Measurements from ENCODE around the gene POU2AF1.

Gene POU2AF1, protein sequence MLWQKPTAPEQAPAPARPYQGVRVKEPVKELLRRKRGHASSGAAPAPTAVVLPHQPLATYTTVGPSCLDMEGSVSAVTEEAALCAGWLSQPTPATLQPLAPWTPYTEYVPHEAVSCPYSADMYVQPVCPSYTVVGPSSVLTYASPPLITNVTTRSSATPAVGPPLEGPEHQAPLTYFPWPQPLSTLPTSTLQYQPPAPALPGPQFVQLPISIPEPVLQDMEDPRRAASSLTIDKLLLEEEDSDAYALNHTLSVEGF

DNA sequence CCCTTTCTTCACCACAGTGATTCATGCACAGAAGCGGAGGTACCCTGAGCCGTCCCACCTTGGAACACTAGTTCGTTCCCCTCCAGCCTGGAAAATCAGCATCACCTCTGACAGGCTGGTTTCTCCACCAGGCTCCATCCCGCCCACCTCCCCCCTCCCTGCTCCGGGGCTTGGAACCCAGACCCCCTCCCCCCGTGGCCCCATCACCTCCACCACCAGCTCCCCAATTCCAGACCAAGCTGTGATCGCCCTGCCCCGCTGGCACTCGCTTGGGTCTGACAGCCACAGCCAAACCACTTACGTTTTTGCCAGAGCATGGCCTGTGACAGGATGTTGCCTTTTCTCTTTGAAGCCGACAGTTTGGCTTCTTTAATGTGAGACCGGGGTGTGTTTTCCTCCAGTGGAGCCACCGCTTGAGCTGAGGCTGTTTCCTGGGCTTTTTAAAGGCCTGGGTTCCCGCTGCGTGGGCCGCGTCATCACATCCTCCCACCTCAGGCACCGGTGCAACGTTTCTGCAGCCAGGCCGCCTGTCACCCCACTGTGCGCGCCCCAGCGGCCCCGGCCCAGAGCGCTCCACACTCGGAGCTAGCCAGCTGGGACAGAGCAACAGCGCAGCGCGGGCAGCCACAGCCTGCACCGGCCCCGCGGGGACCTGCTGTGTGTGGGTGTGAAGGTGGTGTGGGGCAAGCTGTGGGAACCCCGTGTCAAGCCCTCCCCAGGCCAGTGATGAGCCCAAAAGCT lies at the start of gene POU2AF1:
Gene POU2AF1 (minus strand): TSS at position 415 of the 741 bp plus-strand sequence. CDS start 98 bp downstream, at position 317.
- no peak within 1 kb of the TSS for H3K27ac ChIP-seq

DNA sequence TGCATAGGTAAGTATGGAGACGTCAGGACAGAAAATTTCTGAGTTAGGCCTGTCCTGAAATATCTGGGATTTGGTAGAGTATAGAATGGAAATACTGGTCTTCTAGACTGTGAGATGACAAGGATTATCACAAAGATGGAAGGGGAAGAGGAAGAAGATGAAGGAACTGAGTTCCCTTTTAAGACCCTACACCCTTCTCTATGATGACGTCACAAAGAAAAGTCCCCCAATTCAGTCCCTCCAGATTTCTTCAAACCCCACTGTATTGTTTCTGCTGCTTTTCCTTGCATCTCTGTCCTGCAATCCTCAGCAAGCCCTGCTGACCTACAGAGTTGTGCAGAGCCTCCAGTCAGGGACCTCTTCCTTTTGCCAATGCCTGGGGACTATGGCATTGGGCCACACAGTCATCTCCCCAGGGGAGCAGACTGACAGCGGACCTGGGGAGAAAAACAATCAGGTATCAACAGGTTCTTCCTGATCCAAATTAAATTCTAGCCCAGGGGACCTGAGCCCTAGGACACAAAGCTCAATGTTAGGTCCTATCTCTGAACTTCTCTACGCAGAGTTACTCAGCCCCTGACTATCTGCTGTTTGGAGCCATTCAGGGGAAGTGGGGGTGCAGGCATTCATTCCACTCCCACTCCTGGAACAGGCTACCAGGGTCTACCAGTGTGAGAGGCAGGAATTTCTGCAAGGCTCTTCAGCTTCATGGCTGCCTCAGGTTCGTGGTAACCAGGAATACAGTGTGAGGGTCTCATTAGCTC lies 49.2 kb upstream of the POU2AF1 start:
- Histone ChIP-seq H3K27ac (no peak overlapping the region), H3K4me3 (no peak overlapping the region), H3K9me3 (ENCODE audit: low read depth, low read length) (no peaks in the 10 kb centered on the region), H3K9ac (ENCODE audit: insufficient read length) (no peak overlapping the region), H3K36me3 (ENCODE audit: insufficient read depth, low read length) (no peaks in the 10 kb centered on the region)
- no peak for DNase-seq (ENCODE audit: low read depth, low spot score)
- TF ChIP-seq POLR2AphosphoS5 (IDR thresholded peaks at IDR 0.05; ENCODE audit: borderline replicate concordance, low read depth, low read length), result no peak
- TF ChIP-seq EZH2 (IDR thresholded peaks at IDR 0.05), result no peak
- TF ChIP-seq FOXP2 (optimal IDR thresholded peaks at IDR 0.05; ENCODE audit: control extremely low read depth, extremely low read length, insufficient read depth), result no peak

More for the DNA sequence above, at the start of gene POU2AF1:
- TF ChIP-seq POLR2AphosphoS5 (IDR thresholded peaks at IDR 0.05; ENCODE audit: borderline replicate concordance, low read depth, low read length) (no peak), EZH2 (IDR thresholded peaks at IDR 0.05) (no peak), FOXP2 (optimal IDR thresholded peaks at IDR 0.05; ENCODE audit: control extremely low read depth, extremely low read length, insufficient read depth) (no peak)
- no peak within 1 kb of the TSS for H3K4me3 ChIP-seq
- DNase-seq (ENCODE audit: low read depth, low spot score), result no peak
- H3K9ac ChIP-seq (ENCODE audit: insufficient read length), result no peak within 1 kb of the TSS
- H3K36me3 ChIP-seq (ENCODE audit: insufficient read depth, low read length), result no peaks in the 10 kb centered on the region
- no peaks in the 10 kb centered on the region for H3K9me3 ChIP-seq (ENCODE audit: low read depth, low read length)

- no peak for TF ChIP-seq EZH2 (IDR thresholded peaks at IDR 0.05)
- no peak for DNase-seq (ENCODE audit: low read depth, low spot score)
- Histone ChIP-seq H3K4me3 (no peak overlapping the region), H3K27ac (no peak overlapping the region), H3K9ac (ENCODE audit: insufficient read length) (no peak overlapping the region), H3K9me3 (ENCODE audit: low read depth, low read length) (no peaks in the 10 kb centered on the region), H3K36me3 (ENCODE audit: insufficient read depth, low read length) (no peaks in the 10 kb centered on the region)
Observed at GRCh38 chr11:111427471-111427912, 48.4 kb upstream of the POU2AF1 start.

DNA sequence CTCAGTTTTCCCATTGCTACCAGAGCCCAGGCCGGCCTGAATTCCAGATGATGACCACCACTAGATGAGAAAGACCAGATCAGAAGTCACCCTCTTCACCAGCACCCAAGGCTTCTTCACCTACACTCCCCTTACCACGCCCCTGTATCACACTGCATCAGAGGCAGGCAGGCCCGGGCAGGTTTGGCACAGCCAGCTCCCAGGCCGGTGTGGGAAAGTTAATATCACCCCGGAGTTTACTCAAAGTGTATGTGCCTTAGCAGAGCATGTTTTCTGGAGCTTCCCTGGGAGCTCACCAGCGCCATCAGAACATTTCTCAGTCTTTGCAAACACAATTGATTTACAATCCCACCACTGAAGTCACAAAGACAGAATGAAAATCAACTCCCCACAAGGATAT lies 47.5 kb upstream of the POU2AF1 start:
- TF ChIP-seq FOXP2 (optimal IDR thresholded peaks at IDR 0.05; ENCODE audit: control extremely low read depth, extremely low read length, insufficient read depth) (no peak), EZH2 (IDR thresholded peaks at IDR 0.05) (no peak), POLR2AphosphoS5 (IDR thresholded peaks at IDR 0.05; ENCODE audit: borderline replicate concordance, low read depth, low read length) (no peak)
- no peak for DNase-seq (ENCODE audit: low read depth, low spot score)
- Histone ChIP-seq H3K9ac (ENCODE audit: insufficient read length) (no peak overlapping the region), H3K4me3 (no peak overlapping the region), H3K9me3 (ENCODE audit: low read depth, low read length) (no peaks in the 10 kb centered on the region), H3K27ac (no peak overlapping the region), H3K36me3 (ENCODE audit: insufficient read depth, low read length) (no peaks in the 10 kb centered on the region)

DNA sequence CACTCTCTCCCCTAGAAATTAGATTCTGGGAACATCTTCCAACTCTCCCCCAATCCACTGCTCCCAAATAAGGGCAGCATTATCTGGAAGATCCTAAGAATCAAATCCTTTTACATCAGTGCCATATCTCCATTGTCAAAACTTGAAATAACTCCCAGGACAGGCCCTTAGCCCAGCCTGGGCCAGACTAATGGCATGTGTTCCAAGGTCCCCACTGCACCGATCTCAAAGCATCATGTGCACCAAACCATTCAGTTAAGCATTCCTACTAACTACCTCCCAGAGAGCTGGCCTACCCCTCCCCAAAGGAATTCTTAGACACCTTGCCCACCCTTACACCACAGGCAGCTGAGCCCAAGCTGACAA lies 44.2 kb upstream of the POU2AF1 start:
- Histone ChIP-seq H3K27ac (no peak overlapping the region), H3K9me3 (ENCODE audit: low read depth, low read length) (no peaks in the 10 kb centered on the region)
- DNase-seq (ENCODE audit: low read depth, low spot score), result no peak

GRCh38 chr11:111422494-111423249 lies 43.6 kb upstream of the POU2AF1 start:
- Histone ChIP-seq H3K9ac (ENCODE audit: insufficient read length) (no peak overlapping the region), H3K9me3 (ENCODE audit: low read depth, low read length) (no peaks in the 10 kb centered on the region), H3K27ac (no peak overlapping the region), H3K36me3 (ENCODE audit: insufficient read depth, low read length) (no peaks in the 10 kb centered on the region), H3K4me3 (no peak overlapping the region)
- TF ChIP-seq EZH2 (IDR thresholded peaks at IDR 0.05) (no peak), POLR2AphosphoS5 (IDR thresholded peaks at IDR 0.05; ENCODE audit: borderline replicate concordance, low read depth, low read length) (no peak)
- DNase-seq (ENCODE audit: low read depth, low spot score), result no peak

More for the DNA sequence above, 44.2 kb upstream of the POU2AF1 start:
- no peak for TF ChIP-seq FOXP2 (optimal IDR thresholded peaks at IDR 0.05; ENCODE audit: control extremely low read depth, extremely low read length, insufficient read depth)
- Histone ChIP-seq H3K36me3 (ENCODE audit: insufficient read depth, low read length) (no peaks in the 10 kb centered on the region), H3K4me3 (no peak overlapping the region), H3K9ac (ENCODE audit: insufficient read length) (no peak overlapping the region)

DNA sequence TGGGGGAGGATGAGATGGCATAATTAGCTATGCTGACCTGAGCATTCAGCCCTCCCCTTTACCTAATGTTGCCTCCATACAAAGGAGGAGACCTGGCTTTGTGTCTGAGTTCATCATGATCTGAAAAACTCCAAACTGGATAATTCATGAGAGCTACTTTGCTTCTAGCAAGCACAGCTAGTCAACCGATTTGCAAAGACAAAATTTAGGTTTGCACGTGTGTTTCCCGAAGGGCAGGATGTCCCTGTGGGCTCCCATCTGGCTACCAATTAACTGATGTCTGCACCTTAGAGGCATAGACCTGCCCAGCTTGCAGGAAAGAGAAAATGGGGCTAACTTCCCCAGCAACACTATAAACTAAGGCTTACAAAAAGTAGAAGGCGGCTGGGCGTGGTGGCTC lies 42.2 kb upstream of the POU2AF1 start:
- H3K27ac ChIP-seq, result no peak overlapping the region
- no peak overlapping the region for H3K9ac ChIP-seq (ENCODE audit: insufficient read length)
- no peak for DNase-seq (ENCODE audit: low read depth, low spot score)
- H3K9me3 ChIP-seq (ENCODE audit: low read depth, low read length), result no peaks in the 10 kb centered on the region
- no peak overlapping the region for H3K4me3 ChIP-seq
- TF ChIP-seq POLR2AphosphoS5 (IDR thresholded peaks at IDR 0.05; ENCODE audit: borderline replicate concordance, low read depth, low read length) (no peak), EZH2 (IDR thresholded peaks at IDR 0.05) (no peak), FOXP2 (optimal IDR thresholded peaks at IDR 0.05; ENCODE audit: control extremely low read depth, extremely low read length, insufficient read depth) (no peak)
- H3K36me3 ChIP-seq (ENCODE audit: insufficient read depth, low read length), result no peaks in the 10 kb centered on the region
